PC-3 (cell line): ENCODE data around the gene PTPRE. TPM values are rescaled to one million over a fixed set of nuclear protein-coding genes. Genes with fewer than 3 reads are reported as not detected.

Experiments used
- ATAC-seq: fragments of 200-7000 bp; cut with Tn5 transposase; 2 replicates; pipeline ENCODE4 v1.9.1; 2020; ENCODE audit warnings: mild to moderate bottlenecking, moderate library complexity
- BruUV-seq: library from RNA; stranded (reverse); fragments of 400-500 nt; replicated peaks from 2 replicates; lab custom pipeline; 2021; lab: Mats Ljungman, UMichigan
- CTCF ChIA-PET: fragments of 300-600 bp; sonication (Branson Sonifier 250); formaldehyde crosslinking; loops from one replicate; lab custom pipeline; 2022; ENCODE audit warnings: antibody characterized with exemption; lab: Charles Lee
- POLR2A ChIA-PET: fragments of 300-600 bp; sonication (Branson Sonifier 250); formaldehyde crosslinking; loops from one replicate; lab custom pipeline; 2022; ENCODE audit warnings: antibody characterized with exemption; ENCODE audit not compliant: unreplicated experiment; lab: Charles Lee
- DNase-seq: peaks from one replicate; pipeline ENCODE4 v3.0.0-alpha.2; 2015
- H2AFZ ChIP-seq: fragments of 300-600 bp; sonication (generic); 2 replicates; pipeline ENCODE4 v1.6.0; 2016; ENCODE audit warnings: antibody characterized with exemption, low read length
- H3F3A ChIP-seq: fragments of 300-600 bp; sonication (generic); one replicate; pipeline ENCODE4 v1.6.0; 2017; ENCODE audit warnings: antibody characterized with exemption, low read length, control low read depth, mild to moderate bottlenecking; ENCODE audit not compliant: unreplicated experiment
- H3K27ac ChIP-seq: fragments of 300-600 bp; sonication (generic); 2 replicates; pipeline ENCODE4 v1.5.1; 2016; ENCODE audit warnings: mild to moderate bottlenecking, low read length
- H3K27me3 ChIP-seq: fragments of 300-600 bp; sonication (generic); 2 replicates; pipeline ENCODE4 v1.6.1; 2016; ENCODE audit warnings: low read length, mixed read lengths
- H3K36me3 ChIP-seq: fragments of 300-600 bp; sonication (generic); 2 replicates; pipeline ENCODE4 v1.6.1; 2016; ENCODE audit warnings: low read depth, mixed run types, low read length, mixed read lengths
- H3K4me1 ChIP-seq: fragments of 300-600 bp; sonication (generic); 2 replicates; pipeline ENCODE4 v1.5.1; 2016; ENCODE audit warnings: low read length; ENCODE audit not compliant: insufficient read depth
- H3K4me2 ChIP-seq: fragments of 300-600 bp; sonication (generic); 2 replicates; pipeline ENCODE4 v1.6.0; 2016; ENCODE audit warnings: low read length
- H3K4me3 ChIP-seq: fragments of 300-600 bp; sonication (generic); 2 replicates; pipeline ENCODE4 v1.5.1; 2016; ENCODE audit warnings: mild to moderate bottlenecking, low read length, mixed read lengths
- H3K79me2 ChIP-seq: fragments of 300-600 bp; sonication (generic); 2 replicates; pipeline ENCODE4 v1.6.1; 2017; ENCODE audit warnings: low read length, mixed read lengths
- H3K9ac ChIP-seq: fragments of 300-600 bp; sonication (generic); 2 replicates; pipeline ENCODE4 v1.6.0; 2016; ENCODE audit warnings: mild to moderate bottlenecking, low read length
- H3K9me2 ChIP-seq: fragments of 300-600 bp; sonication (generic); replicated peaks from 2 replicates; pipeline ENCODE4 v1.6.1; 2016; ENCODE audit warnings: mixed run types, low read length, mixed read lengths
- H3K9me3 ChIP-seq: fragments of 300-600 bp; sonication (generic); 2 replicates; pipeline ENCODE4 v1.6.1; 2016; ENCODE audit warnings: low read length, mixed read lengths
- H4K20me1 ChIP-seq: fragments of 300-600 bp; sonication (generic); 2 replicates; pipeline ENCODE4 v1.6.1; 2016; ENCODE audit warnings: low read length, mixed read lengths
- CTCF ChIP-seq: fragments of 300-600 bp; sonication (generic); conservative IDR thresholded peaks from 2 replicates; pipeline ENCODE4 v1.5.1; 2017; ENCODE audit warnings: antibody characterized with exemption, low read depth, mild to moderate bottlenecking, low read length
- EZH2 ChIP-seq: fragments of 300-600 bp; sonication (generic); IDR thresholded peaks from one replicate; pipeline ENCODE4 v1.6.1; 2017; ENCODE audit warnings: antibody characterized with exemption, mild to moderate bottlenecking, low read length; ENCODE audit not compliant: unreplicated experiment
- EZH2phosphoT487 ChIP-seq: fragments of 300-600 bp; sonication (generic); IDR thresholded peaks from 2 replicates; pipeline ENCODE4 v1.6.1; 2018; ENCODE audit warnings: mild to moderate bottlenecking, antibody characterized with exemption, low read length, borderline replicate concordance
- intact Hi-C: fragments of 100-400 bp; cut with micrococcal nuclease; formaldehyde crosslinking; loops from 2 replicates; pipeline ENCODE4 v1.9.0; 2023
- total RNA-seq: library from RNA; depleted of rRNA; stranded (reverse); fragments of >200 nt; gene quantifications from 2 replicates; pipeline ENCODE4 v1.2.3, GENCODE V29; 2014

The PTPRE gene
- total RNA-seq, 1 experiment from 2014 or later, result 3.1 TPM

GRCh38 chr10:127940866-127941640 lies 34.1 kb downstream of the PTPRE start:
- no peaks in the 10 kb centered on the region for H3F3A ChIP-seq
- DNase-seq (no peak), ATAC-seq (no peak)
- H3K36me3 ChIP-seq, result no peaks in the 10 kb centered on the region
- H3K79me2 ChIP-seq, result no peaks in the 10 kb centered on the region
- no peak overlapping the region for H3K4me2 ChIP-seq
- BruUV-seq, result no TSS peak
- POLR2A ChIA-PET, result interaction anchor here (0.6 kb wide), 1 partner anchor 312 kb away, joined by 16 read pairs; no protein-coding TSS in a partner anchor
- CTCF ChIA-PET, result no interaction called here
- H2AFZ ChIP-seq, result no peak overlapping the region
- no peaks in the 10 kb centered on the region for H3K27me3 ChIP-seq
- H3K9ac ChIP-seq, result no peak overlapping the region
- no peak overlapping the region for H3K27ac ChIP-seq
- H4K20me1 ChIP-seq, result no peaks in the 10 kb centered on the region
- no peaks in the 10 kb centered on the region for H3K9me2 ChIP-seq
- peaks cover 15% of the 10 kb centered on the region for H3K4me1 ChIP-seq
- no peaks in the 10 kb centered on the region for H3K9me3 ChIP-seq
- no peak overlapping the region for H3K4me3 ChIP-seq
- intact Hi-C loops, result no loop called here
- no peak for TF ChIP-seq CTCF
- no peak for TF ChIP-seq EZH2
- no peak for TF ChIP-seq EZH2phosphoT487

- Histone ChIP-seq H3K9me2 (no peaks in the 10 kb centered on the region), H3K9ac (no peak overlapping the region), H4K20me1 (no peaks in the 10 kb centered on the region), H3K27ac (no peak overlapping the region), H3K4me1 (peaks cover 15% of the 10 kb centered on the region), H3K4me2 (no peak overlapping the region), H3K36me3 (no peaks in the 10 kb centered on the region), H2AFZ (no peak overlapping the region), H3K27me3 (no peaks in the 10 kb centered on the region), H3K9me3 (no peaks in the 10 kb centered on the region), H3K4me3 (no peak overlapping the region), H3F3A (no peaks in the 10 kb centered on the region), H3K79me2 (no peaks in the 10 kb centered on the region)
- ATAC-seq (no peak), DNase-seq (no peak)
- BruUV-seq, result no TSS peak
- intact Hi-C loops, result no loop called here
- CTCF ChIA-PET, result no interaction called here
- POLR2A ChIA-PET, result no interaction called here
- TF ChIP-seq EZH2phosphoT487, result no peak
Observed at GRCh38 chr10:127942811-127943210, 35.9 kb downstream of the PTPRE start.

- Histone ChIP-seq H3K36me3 (no peaks in the 10 kb centered on the region), H3K4me3 (no peak overlapping the region), H3K27ac (no peak overlapping the region), H4K20me1 (no peaks in the 10 kb centered on the region), H3K9me2 (no peaks in the 10 kb centered on the region), H3K9me3 (no peaks in the 10 kb centered on the region), H3K79me2 (no peaks in the 10 kb centered on the region), H2AFZ (no peak overlapping the region), H3K4me2 (no peak overlapping the region), H3F3A (no peaks in the 10 kb centered on the region), H3K9ac (no peak overlapping the region), H3K4me1 (peaks cover 15% of the 10 kb centered on the region), H3K27me3 (no peaks in the 10 kb centered on the region)
- ATAC-seq, result no peak
- no peak for TF ChIP-seq EZH2
- TF ChIP-seq EZH2phosphoT487, result no peak
- no peak for TF ChIP-seq CTCF
- CTCF ChIA-PET, result no interaction called here
- no TSS peak for BruUV-seq
- no peak for DNase-seq
- intact Hi-C loops, result no loop called here
- POLR2A ChIA-PET, result no interaction called here
Observed at GRCh38 chr10:127943336-127943910, 36.5 kb downstream of the PTPRE start.
